ENCODE data around the gene ZNF117.

GRCh38 chr7:64959072-64959747 is 31.6 kb downstream of the ZNF117 start:
- TF ChIP-seq EZH2 (IDR thresholded peaks at IDR 0.05): no peak
- TF ChIP-seq POLR2AphosphoS5 (IDR thresholded peaks at IDR 0.05; ENCODE audit: borderline replicate concordance, low read depth, low read length): no peak
- no peak for TF ChIP-seq FOXP2 (optimal IDR thresholded peaks at IDR 0.05; ENCODE audit: control extremely low read depth, extremely low read length, insufficient read depth)
